ENCODE results near the gene PLA2G4C.

The PLA2G4C gene

DNA sequence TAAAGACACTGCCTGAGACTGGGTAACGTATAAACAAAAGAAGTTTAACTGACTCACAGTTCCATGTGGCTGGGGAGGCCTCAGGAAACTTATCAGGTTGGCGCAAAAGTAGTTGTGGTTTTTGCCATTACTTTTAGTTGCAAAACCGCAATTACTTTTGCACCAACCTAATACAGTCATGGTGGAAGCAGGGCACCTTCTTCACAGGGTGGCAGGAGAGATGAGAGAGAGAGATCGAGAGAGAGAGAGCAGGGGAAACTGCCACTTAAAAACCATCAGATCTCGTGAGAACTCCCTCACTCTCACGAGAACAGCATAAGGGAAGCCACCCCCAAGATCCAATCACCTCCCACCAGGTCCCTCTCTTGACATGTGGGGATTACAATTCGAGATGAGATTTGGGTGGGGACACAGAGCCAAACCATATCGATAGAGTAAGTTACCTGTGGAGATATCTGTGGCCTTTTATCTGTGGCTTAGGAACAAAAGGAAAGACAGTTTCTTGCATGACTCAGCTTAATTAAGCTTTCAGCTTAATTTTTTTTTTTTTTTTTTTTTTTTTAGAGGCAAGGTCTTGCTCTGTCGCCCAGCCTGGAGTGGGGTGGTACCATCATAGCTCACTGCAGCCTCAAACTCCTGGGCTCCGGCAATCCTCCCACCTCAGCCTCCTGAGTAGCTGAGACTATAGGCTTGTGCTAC, 59.1 kb downstream of the PLA2G4C start:
- DNase-seq, result no peak

GRCh38 chr19:48044561-48044960, 66.1 kb downstream of the PLA2G4C start:
- no peak for DNase-seq

DNA sequence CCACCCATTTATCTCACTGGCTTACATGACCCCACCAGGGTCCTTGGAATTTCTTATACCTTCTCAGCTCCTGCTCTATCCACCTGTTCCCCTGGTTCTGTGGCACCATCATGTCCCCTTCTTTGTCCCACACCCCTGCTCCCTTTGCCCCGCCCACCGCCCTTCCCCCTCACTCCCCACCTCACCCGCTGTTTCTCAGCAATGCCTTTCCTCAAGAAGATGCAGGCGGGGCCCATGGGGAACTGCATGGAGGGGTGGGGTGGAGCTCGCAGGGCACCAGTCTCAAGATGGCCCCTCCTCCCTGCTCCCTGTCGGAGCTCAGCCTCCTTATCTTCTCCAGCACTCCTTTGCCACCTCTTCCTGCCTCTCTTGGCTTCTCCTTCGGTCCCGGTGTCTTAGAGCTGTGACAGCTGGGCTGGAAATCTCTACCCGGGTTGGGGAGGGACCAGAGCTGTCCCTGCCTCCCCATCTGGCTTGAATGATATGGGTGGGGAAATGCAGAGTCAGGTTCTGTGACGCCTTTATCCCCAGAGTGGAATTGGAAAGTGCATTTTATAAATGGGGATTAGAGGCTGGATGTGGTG, 66.8 kb downstream of the PLA2G4C start, which contains the start of gene CABP5:
Gene CABP5 (minus strand): TSS at position 405 of the 584 bp plus-strand sequence. CDS start 157 bp downstream, at position 248.
- no peak for DNase-seq

DNA sequence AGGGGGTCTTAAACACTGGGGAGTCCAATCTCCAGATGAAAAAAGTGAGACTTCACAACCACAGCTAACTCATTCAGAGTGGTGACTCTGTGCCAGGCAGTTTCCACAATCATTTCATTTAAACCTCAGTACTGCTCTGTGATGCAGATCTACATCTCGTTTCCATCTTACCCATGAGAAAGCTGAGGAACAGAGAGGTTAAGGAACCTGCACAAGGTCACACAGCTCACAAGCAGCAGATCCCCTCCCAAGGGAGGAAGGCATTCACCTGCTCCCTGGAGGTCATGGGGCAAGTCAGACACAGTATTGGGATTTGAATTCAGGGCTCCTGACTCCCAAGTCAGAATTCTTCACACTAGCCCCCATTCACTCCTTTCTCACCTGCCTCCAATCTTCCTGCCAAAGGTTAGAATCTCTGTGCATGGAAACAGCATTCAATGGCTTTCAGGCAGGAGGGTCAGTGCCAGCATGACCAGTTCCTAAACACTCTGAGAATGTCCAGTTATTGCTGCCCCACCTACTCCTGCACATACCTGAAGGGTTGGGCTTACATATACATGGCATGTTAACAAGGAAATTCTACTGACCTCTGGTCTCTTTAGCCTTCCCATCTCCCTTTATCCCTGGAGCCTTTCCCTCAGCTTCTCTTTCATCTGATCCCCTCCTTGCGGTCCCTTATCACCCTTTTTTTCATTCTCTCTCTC, 68.6 kb downstream of the PLA2G4C start:
- no peak for DNase-seq

- no peak for DNase-seq
These were observed 73.9 kb downstream of the PLA2G4C start for GRCh38 chr19:48036765-48037164.

- DNase-seq, result no peak
These were observed 77.0 kb downstream of the PLA2G4C start for GRCh38 chr19:48033604-48034003.

DNA sequence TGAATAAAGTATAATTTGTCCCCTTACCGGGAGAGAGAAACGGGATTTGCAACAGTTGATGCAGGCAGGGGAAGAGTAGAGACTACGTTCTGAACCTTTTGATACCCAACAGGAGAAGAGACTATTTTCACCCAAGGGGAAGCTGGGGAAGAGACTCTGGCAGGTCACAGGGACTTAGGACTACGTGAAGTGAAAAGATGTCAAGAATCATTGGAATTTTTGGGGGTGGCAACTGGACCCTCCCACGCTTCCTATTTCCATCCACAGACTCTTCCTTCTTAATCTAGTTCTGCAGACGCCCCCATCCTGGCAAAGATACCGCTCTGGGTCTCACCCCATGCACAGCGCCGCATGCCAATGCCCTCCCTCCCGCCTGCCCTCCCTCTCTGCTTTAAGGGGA, 80.5 kb downstream of the PLA2G4C start:
- no peak for DNase-seq

- no peak for DNase-seq
These were observed 81.2 kb downstream of the PLA2G4C start for GRCh38 chr19:48029431-48029830.

GRCh38 chr19:48025480-48025879, 85.1 kb downstream of the PLA2G4C start:
- no peak for DNase-seq

DNA sequence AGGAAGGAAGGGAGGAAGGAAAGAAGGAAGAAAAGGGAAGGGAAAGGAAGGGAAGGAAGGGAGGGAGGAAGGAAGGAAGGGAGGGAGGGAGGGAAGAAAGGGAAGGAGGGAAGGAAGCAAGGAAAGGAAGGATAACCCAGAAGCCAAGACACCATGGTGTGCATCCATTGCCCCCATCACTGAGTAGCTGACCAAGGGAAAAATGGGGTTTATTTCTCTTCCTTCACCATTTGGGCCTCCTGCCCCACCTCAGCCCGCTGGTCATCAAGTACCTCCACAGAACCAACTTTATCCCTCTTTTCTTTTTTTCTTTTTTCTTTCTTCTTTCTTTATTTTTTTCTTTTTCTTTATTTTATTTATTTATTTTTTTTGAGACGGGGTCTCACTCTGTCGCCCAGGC, 87.1 kb downstream of the PLA2G4C start:
- no peak for DNase-seq

DNA sequence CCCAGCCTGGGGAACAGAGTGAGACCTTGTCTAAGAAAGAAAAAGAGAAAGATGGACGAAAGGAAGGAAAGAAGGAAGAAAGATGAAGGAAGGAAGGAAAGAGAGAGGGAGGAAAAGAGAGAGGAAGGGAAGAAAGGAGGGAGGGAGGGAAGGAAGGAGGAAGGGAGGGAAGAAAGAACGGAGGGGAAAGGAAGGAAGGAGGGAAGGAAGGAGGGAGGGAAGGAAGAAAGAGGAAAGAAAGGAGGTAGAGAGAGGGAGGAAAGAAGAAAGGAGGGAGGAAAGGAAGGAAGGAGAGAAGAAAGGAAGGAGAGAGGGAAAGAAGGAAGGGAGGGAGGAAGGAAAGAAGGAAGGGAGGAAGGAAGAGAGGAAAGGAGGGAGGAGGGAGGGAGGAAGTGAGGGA, 87.6 kb downstream of the PLA2G4C start:
- DNase-seq, result no peak

DNA sequence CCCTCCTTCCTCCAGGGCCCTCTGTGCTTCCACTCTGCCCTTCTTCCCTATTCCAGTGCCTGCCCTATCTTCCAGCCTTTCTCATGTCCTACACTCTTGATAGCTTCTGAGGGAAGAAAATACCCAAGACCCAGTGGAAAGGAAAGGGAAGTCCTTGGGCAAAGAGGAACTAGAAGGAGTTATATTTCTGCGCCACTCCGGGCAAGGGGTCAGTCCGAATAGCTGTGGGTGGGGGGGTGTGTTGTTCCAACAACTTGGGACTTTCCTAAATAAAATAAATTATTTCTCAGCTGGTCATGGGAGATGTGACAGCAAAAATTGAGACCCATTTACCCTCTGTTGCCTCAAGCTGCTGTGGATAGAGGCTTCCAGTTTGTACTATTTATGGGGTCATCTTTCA, 89.9 kb downstream of the PLA2G4C start:
- DNase-seq, result no peak

- DNase-seq, result no peak
These were observed 99.5 kb downstream of the PLA2G4C start for GRCh38 chr19:48010932-48011758.

DNA sequence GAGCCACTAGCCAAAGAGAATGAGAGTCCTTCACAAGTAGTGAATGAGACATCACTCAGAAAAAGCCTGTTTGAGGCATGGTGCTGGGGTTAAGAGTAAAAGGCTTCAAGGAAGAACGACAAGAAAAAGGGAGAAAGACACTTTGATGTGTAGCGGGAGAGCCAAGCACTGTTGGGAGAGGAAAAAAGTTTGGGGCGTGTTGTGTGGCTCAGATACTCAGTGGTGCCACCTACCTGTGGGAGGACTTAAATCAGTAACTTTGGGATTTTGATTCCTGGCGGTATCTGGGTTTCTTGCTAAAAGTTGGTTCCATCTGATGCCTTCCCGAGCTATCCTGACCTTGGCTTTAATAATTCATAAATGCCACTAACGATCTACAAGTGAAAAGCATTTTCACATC, 103.9 kb downstream of the PLA2G4C start:
- DNase-seq, result no peak

- no peak for DNase-seq
These were observed 106.4 kb downstream of the PLA2G4C start for GRCh38 chr19:48004236-48004635.

- DNase-seq, result no peak
These were observed 109.8 kb downstream of the PLA2G4C start for GRCh38 chr19:48000846-48001245.

DNA sequence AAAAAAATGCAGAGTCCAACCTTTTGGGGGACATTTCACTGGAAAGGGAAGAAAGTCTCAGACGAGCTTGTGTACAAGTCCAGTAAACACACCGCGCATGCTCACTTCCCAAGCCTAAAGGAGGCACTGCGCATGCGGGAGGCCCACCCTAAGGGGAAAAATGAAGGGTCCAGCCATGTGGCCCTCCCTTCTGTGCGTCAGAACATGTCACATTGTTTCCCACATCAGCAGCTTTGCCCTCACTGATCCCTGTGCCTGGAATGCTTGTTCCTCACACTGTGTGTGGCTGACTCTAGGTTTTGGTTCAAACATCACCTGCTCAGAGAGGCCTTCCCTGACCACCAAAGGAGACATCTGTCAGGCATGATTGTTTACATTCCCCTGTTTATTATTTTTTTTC, 111.8 kb downstream of the PLA2G4C start:
- DNase-seq, result no peak

Measured in CD4-positive, alpha-beta T cell treated with Interleukin-4 for 1 hour (primary cell).